ENCODE data around the gene BLOC1S4.

DNA sequence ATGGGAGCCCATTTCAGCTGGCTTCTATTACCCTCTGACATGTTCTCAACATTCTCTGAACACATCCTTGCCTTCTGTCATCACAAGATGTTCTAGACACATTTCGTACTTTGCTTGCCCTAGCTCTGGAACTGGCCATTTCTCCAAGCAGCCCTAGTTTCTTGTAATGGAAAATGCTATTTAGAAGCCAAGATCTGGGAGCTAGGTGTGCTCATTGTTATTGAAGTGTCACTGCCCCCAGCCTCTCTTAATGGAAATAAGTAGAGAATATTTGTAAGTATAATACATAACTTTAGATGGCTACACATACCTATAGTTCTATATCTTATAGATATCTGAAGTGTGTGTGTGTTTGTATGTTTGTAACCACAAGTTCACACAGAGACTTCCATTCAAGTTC, 13.2 kb upstream of the BLOC1S4 start:
- TF ChIP-seq, protein P1, sequence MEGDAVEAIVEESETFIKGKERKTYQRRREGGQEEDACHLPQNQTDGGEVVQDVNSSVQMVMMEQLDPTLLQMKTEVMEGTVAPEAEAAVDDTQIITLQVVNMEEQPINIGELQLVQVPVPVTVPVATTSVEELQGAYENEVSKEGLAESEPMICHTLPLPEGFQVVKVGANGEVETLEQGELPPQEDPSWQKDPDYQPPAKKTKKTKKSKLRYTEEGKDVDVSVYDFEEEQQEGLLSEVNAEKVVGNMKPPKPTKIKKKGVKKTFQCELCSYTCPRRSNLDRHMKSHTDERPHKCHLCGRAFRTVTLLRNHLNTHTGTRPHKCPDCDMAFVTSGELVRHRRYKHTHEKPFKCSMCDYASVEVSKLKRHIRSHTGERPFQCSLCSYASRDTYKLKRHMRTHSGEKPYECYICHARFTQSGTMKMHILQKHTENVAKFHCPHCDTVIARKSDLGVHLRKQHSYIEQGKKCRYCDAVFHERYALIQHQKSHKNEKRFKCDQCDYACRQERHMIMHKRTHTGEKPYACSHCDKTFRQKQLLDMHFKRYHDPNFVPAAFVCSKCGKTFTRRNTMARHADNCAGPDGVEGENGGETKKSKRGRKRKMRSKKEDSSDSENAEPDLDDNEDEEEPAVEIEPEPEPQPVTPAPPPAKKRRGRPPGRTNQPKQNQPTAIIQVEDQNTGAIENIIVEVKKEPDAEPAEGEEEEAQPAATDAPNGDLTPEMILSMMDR (IDR thresholded peaks at IDR 0.05) = no peak
- TF ChIP-seq POLR2A (IDR thresholded peaks at IDR 0.05) = no peak

All from body of pancreas (tissue), 4 donors.